ENCODE measurements around the gene TP53INP2. TPM values are rescaled to one million over a fixed set of nuclear protein-coding genes. Genes with fewer than 3 reads are reported as not detected.
"Not testable (repeated sequence)": the region's sequence is repeated elsewhere in the genome, so short reads cannot be mapped to it uniquely, and the experiment has no call there.

Gene TP53INP2
- 10 to 100 TPM; 11.2 to 26.1 (median 16.5) TPM for total RNA-seq

GRCh38 chr20:34704177-34705007 is at the start of gene TP53INP2:
Gene TP53INP2, plus strand, starts transcription at chr20:34704344. Its CDS starts 4,396 bp downstream, at chr20:34708740.
- H3K27me3 ChIP-seq = no peaks in the 10 kb centered on the region
- H3K27ac ChIP-seq = peak within 1 kb of the TSS; percentile 94 to 100 (median 99)
- peak in 2 of 6 experiments; percentile 8 to 18 for TF ChIP-seq CTCF (IDR thresholded peaks at IDR 0.05)
- TF ChIP-seq POLR2A (IDR thresholded peaks at IDR 0.05) = peak; percentile 2 to 95 (median 82)
- TF ChIP-seq EP300 (IDR thresholded peaks at IDR 0.05) = peak in 1 of 4 donors; percentile 23
- TF ChIP-seq POLR2AphosphoS5 (IDR thresholded peaks at IDR 0.05) = peak; percentile 43 to 70
- peak; percentile 87 to 89 for ATAC-seq (ENCODE audit: low FRiP score in 2 of 2)
- no peaks in the 10 kb centered on the region for H3K36me3 ChIP-seq
- H3K4me1 ChIP-seq = peaks cover 23 to 35% (median 31%) of the 10 kb centered on the region in 4 donors
- WGBS, 2 donors = 0 to 2% methylated on average over 1 to 24 of the region's 82 CpGs
- peak within 1 kb of the TSS; percentile 55 to 82 (median 70) for H3K4me3 ChIP-seq
- peak; percentile 96 to 98 for DNase-seq
- H3K9me3 ChIP-seq = no peaks in the 10 kb centered on the region

GRCh38 chr20:34658654-34659053 is 45.5 kb upstream of the TP53INP2 start:
- WGBS, 2 donors = 93 to 100% methylated on average over 2 to 9 of the region's 31 CpGs
- H3K4me1 ChIP-seq; H3K9me3 ChIP-seq; H3K36me3 ChIP-seq; H3K27ac ChIP-seq; ATAC-seq (ENCODE audit: low FRiP score in 2 of 2); H3K27me3 ChIP-seq; H3K4me3 ChIP-seq: not testable (repeated sequence)
- DNase-seq = peak in 1 of 2 donors; percentile 61

GRCh38 chr20:34661811-34662210 is 42.3 kb upstream of the TP53INP2 start:
- not testable (repeated sequence) for H3K27ac ChIP-seq; H3K4me3 ChIP-seq; H3K27me3 ChIP-seq; ATAC-seq (ENCODE audit: low FRiP score in 2 of 2); H3K9me3 ChIP-seq; DNase-seq; H3K36me3 ChIP-seq; H3K4me1 ChIP-seq
- 84 to 88% methylated on average over 5 of the region's 5 CpGs for WGBS, 2 donors

- Histone ChIP-seq H3K36me3 (no peaks in the 10 kb centered on the region), H3K9me3 (no peaks in the 10 kb centered on the region), H3K27me3 (no peaks in the 10 kb centered on the region), H3K27ac (no peak overlapping the region), H3K4me3 (no peak overlapping the region), H3K4me1 (no peaks in the 10 kb centered on the region)
- ATAC-seq (ENCODE audit: low FRiP score in 2 of 2) (no peak), DNase-seq (no peak)
- 75 to 81% methylated on average over 5 of the region's 5 CpGs for WGBS, 2 donors
- TF ChIP-seq POLR2A (IDR thresholded peaks at IDR 0.05) (no peak), EP300 (IDR thresholded peaks at IDR 0.05) (no peak), POLR2AphosphoS5 (IDR thresholded peaks at IDR 0.05) (no peak)
Measured at GRCh38 chr20:34663213-34663943, 40.8 kb upstream of the TP53INP2 start.

GRCh38 chr20:34664751-34665150 is 39.4 kb upstream of the TP53INP2 start:
- H3K27me3 ChIP-seq; ATAC-seq (ENCODE audit: low FRiP score in 2 of 2): not testable (repeated sequence)

GRCh38 chr20:34669094-34669493 is 35.0 kb upstream of the TP53INP2 start:
- Histone ChIP-seq H3K36me3 (no peaks in the 10 kb centered on the region), H3K27ac (no peak overlapping the region), H3K27me3 (no peaks in the 10 kb centered on the region), H3K4me3 (no peak overlapping the region), H3K9me3 (no peaks in the 10 kb centered on the region), H3K4me1 (no peaks in the 10 kb centered on the region)
- no peak for DNase-seq
- WGBS, 2 donors = 90 to 100% methylated on average over 1 of the region's 1 CpG
- TF ChIP-seq CTCF (IDR thresholded peaks at IDR 0.05) = no peak
- TF ChIP-seq EP300 (IDR thresholded peaks at IDR 0.05) = no peak
- TF ChIP-seq POLR2AphosphoS5 (IDR thresholded peaks at IDR 0.05) = no peak
- no peak for TF ChIP-seq POLR2A (IDR thresholded peaks at IDR 0.05)
- no peak for ATAC-seq (ENCODE audit: low FRiP score in 2 of 2)

More at GRCh38 chr20:34664751-34665150, 39.4 kb upstream of the TP53INP2 start:
- not testable (repeated sequence) for H3K4me3 ChIP-seq, DNase-seq, H3K9me3 ChIP-seq, H3K4me1 ChIP-seq, H3K36me3 ChIP-seq, H3K27ac ChIP-seq
- WGBS, 2 donors = 97% methylated on average over 7 of the region's 7 CpGs

Data from upper lobe of left lung (tissue), 6 donors.